ENCODE data around the gene FADS1.

Gene FADS1

GRCh38 chr11:61816736-61817455, at the start of gene FADS1:
Gene FADS1 (minus strand): TSS chr11:61817003. CDS start chr11:61816929, 74 bp downstream.
- peak; percentile 58 for DNase-seq

- DNase-seq = no peak
Observed at GRCh38 chr11:61866231-61866957, 49.6 kb upstream of the FADS1 start.

- no peak for DNase-seq
Observed at GRCh38 chr11:61864814-61865775, 48.3 kb upstream of the FADS1 start.

GRCh38 chr11:61863548-61864081, 46.8 kb upstream of the FADS1 start:
- no peak for DNase-seq

- DNase-seq = no peak
Observed at GRCh38 chr11:61862714-61863547, 46.1 kb upstream of the FADS1 start.

- no peak for DNase-seq
Observed at GRCh38 chr11:61861634-61862033, 44.8 kb upstream of the FADS1 start.

- DNase-seq = no peak
Observed at GRCh38 chr11:61860054-61860903, 43.5 kb upstream of the FADS1 start.

- DNase-seq = no peak
Observed at GRCh38 chr11:61855939-61856680, 39.3 kb upstream of the FADS1 start.

- DNase-seq = no peak
Observed at GRCh38 chr11:61854966-61855714, 38.3 kb upstream of the FADS1 start.

- no peak for DNase-seq
Observed at GRCh38 chr11:61854206-61854895, 37.5 kb upstream of the FADS1 start.

GRCh38 chr11:61853698-61854169, 36.9 kb upstream of the FADS1 start:
- no peak for DNase-seq

GRCh38 chr11:61851900-61852295, 35.1 kb upstream of the FADS1 start:
- DNase-seq = no peak

GRCh38 chr11:61851113-61851899, 34.5 kb upstream of the FADS1 start:
- no peak for DNase-seq

GRCh38 chr11:61850687-61851086, 33.9 kb upstream of the FADS1 start:
- no peak for DNase-seq

- DNase-seq = no peak
Observed at GRCh38 chr11:61848631-61849030, 31.8 kb upstream of the FADS1 start.

- DNase-seq = no peak
Observed at GRCh38 chr11:61847914-61848581, 31.2 kb upstream of the FADS1 start.

GRCh38 chr11:61846362-61847020, 29.7 kb upstream of the FADS1 start:
- no peak for DNase-seq

Measured in activated CD4-positive, alpha-beta T cell treated with anti-CD3 and anti-CD28 coated beads, Interleukin-2, amount 50 U/mL, for 1 hour (primary cell).